HCT116 (cell line): ENCODE results near the gene ZDHHC19. TPM values are rescaled to one million over a fixed set of nuclear protein-coding genes. Genes with fewer than 3 reads are reported as not detected.

Source experiments
- ATAC-seq: fragments of 200-7000 bp; cut with Tn5 transposase; 2 replicates; pipeline ENCODE4 v1.9.1; 2020; ENCODE audit warnings: mild to moderate bottlenecking, moderate library complexity
- BruUV-seq: library from RNA; stranded (reverse); fragments of 400-500 nt; replicated peaks from 2 replicates; lab custom pipeline; 2021; lab: Mats Ljungman, UMichigan
- CTCF ChIA-PET: fragments of 300-600 bp; sonication (Branson Sonifier 250); formaldehyde crosslinking; loops from one replicate; lab custom pipeline; 2021; ENCODE audit warnings: antibody characterized with exemption; lab: Charles Lee
- POLR2A ChIA-PET: fragments of 300-600, 350-600 bp; sonication (Branson Sonifier 250); formaldehyde crosslinking; loops from one replicate; lab custom pipeline; 2021; ENCODE audit warnings: antibody characterized with exemption; lab: Charles Lee
- RAD21 ChIA-PET, 2 experiments: fragments of 300-600 bp; sonication (Branson Sonifier 250); formaldehyde crosslinking; loops; one replicate each; lab custom pipeline; 2023; ENCODE audit warnings: low total read pairs in 2 of 2; ENCODE audit not compliant: uncharacterized antibody in 2 of 2, unreplicated experiment in 2 of 2, low non-redundant PET in 1 of 2; lab: Charles Lee
- DNase-seq: peaks from one replicate; pipeline ENCODE4 v3.0.0-alpha.2; 2010; ENCODE audit warnings: low read depth, low spot score
- H2AFZ ChIP-seq: fragments of 200-600 bp; shearing (Covaris generic), sonication (generic); 2 replicates; pipeline ENCODE4 v1.6.1; 2017; ENCODE audit warnings: low read depth, mixed run types, mixed read lengths, antibody characterized with exemption, low read length; ENCODE audit not compliant: poor library complexity, severe bottlenecking
- H3K27ac ChIP-seq: 2 replicates; pipeline ENCODE4 v1.5.1; 2012; ENCODE audit warnings: low read depth, low read length
- H3K27me3 ChIP-seq: fragments of 200-600 bp; sonication (generic); 2 replicates; pipeline ENCODE4 v1.6.1; 2016; ENCODE audit warnings: mixed run types, low read length, mixed read lengths; ENCODE audit not compliant: insufficient read depth
- H3K36me3 ChIP-seq, 2 experiments: fragments of 200-500 bp in 1 of 2; fragments of 200-600 bp in 1 of 2; sonication (Bioruptor generic) in 1 of 2; sonication (generic) in 1 of 2; 2 replicates each; pipeline versions ENCODE4 v1.5.1 to v1.6.1; 2014 to 2016; ENCODE audit warnings: low read length in 2 of 2, inconsistent platforms in 1 of 2, mixed read lengths in 1 of 2, mixed run types in 1 of 2; ENCODE audit not compliant: insufficient read depth in 2 of 2, control insufficient read depth in 1 of 2
- H3K4me1 ChIP-seq, 2 experiments: fragments of 200-600 bp in 1 of 2; sonication (generic) in 1 of 2; 2 replicates each; pipeline versions ENCODE4 v1.5.1 to v1.6.1; 2012 to 2017; ENCODE audit warnings: low read length in 2 of 2, inconsistent platforms in 1 of 2, mild to moderate bottlenecking in 1 of 2, mixed read lengths in 1 of 2, mixed run types in 1 of 2, moderate library complexity in 1 of 2; ENCODE audit not compliant: insufficient read depth in 2 of 2, control insufficient read depth in 1 of 2
- H3K4me2 ChIP-seq: fragments of 200-600 bp; sonication (generic); 2 replicates; pipeline ENCODE4 v1.6.1; 2017; ENCODE audit warnings: mixed run types, low read length, mixed read lengths
- H3K4me3 ChIP-seq, 2 experiments: fragments of 200-600 bp in 1 of 2; sonication (generic) in 1 of 2; replicated peaks in 1 of 2; 2 replicates each; pipeline ENCODE4 v1.5.1; 2011 to 2016; ENCODE audit warnings: low read length in 2 of 2, control low read depth in 1 of 2, low read depth in 1 of 2, mild to moderate bottlenecking in 1 of 2, mixed read lengths in 1 of 2, mixed run types in 1 of 2
- H3K79me2 ChIP-seq: fragments of 200-600 bp; sonication (generic); 2 replicates; pipeline ENCODE4 v1.6.1; 2017; ENCODE audit warnings: mild to moderate bottlenecking, mixed run types, low read length, moderate library complexity, mixed read lengths; ENCODE audit not compliant: insufficient read depth
- H3K9ac ChIP-seq: fragments of 200-600 bp; sonication (generic); 2 replicates; pipeline ENCODE4 v1.6.1; 2016; ENCODE audit warnings: low read length, mixed read lengths
- H3K9me2 ChIP-seq: fragments of 200-600 bp; sonication (generic), shearing (Covaris generic); 2 replicates; pipeline ENCODE4 v1.6.1; 2017; ENCODE audit warnings: mixed run types, mild to moderate bottlenecking, moderate library complexity; ENCODE audit not compliant: insufficient read depth
- H3K9me3 ChIP-seq, 2 experiments: fragments of 200-500 bp in 1 of 2; fragments of 200-600 bp in 1 of 2; sonication (Bioruptor generic) in 1 of 2; sonication (generic) in 1 of 2; 2 replicates each; pipeline ENCODE4 v1.6.1; 2014 to 2017; ENCODE audit warnings: low read length in 2 of 2, mixed read lengths in 2 of 2, inconsistent platforms in 1 of 2, low read depth in 1 of 2, mild to moderate bottlenecking in 1 of 2, mixed run types in 1 of 2, moderate library complexity in 1 of 2; ENCODE audit not compliant: control insufficient read depth in 1 of 2, insufficient read depth in 1 of 2
- H4K20me1 ChIP-seq: fragments of 200-600 bp; sonication (generic), shearing (Covaris generic); 2 replicates; pipeline ENCODE4 v1.6.1; 2017; ENCODE audit warnings: mixed run types, mild to moderate bottlenecking, moderate library complexity; ENCODE audit not compliant: insufficient read depth
- CEBPB ChIP-seq: IDR thresholded peaks from 2 replicates; pipeline ENCODE4 v1.6.1; 2012; ENCODE audit warnings: low read depth
- EZH2 ChIP-seq: fragments of 200-600 bp; sonication (generic); IDR thresholded peaks from 2 replicates; pipeline ENCODE4 v1.6.1; 2017; ENCODE audit warnings: antibody characterized with exemption, mixed run types
- FOSL1 ChIP-seq: IDR thresholded peaks from 2 replicates; pipeline ENCODE4 v1.6.1; 2012; ENCODE audit warnings: low read depth
- JUND ChIP-seq: IDR thresholded peaks from 2 replicates; pipeline ENCODE4 v1.6.1; 2012
- MAX ChIP-seq: IDR thresholded peaks from 2 replicates; pipeline ENCODE4 v1.6.1; 2012
- RAD21 ChIP-seq: IDR thresholded peaks from 2 replicates; pipeline ENCODE4 v1.6.1; 2012; ENCODE audit warnings: low read depth, mild to moderate bottlenecking
- SP1 ChIP-seq: IDR thresholded peaks from 2 replicates; pipeline ENCODE4 v1.6.1; 2012; ENCODE audit warnings: low read depth
- SRF ChIP-seq: IDR thresholded peaks from 2 replicates; pipeline ENCODE4 v1.6.1; 2012; ENCODE audit warnings: low read depth
- TCF7L2 ChIP-seq: IDR thresholded peaks from 2 replicates; pipeline ENCODE4 v1.7.0; 2011; ENCODE audit warnings: borderline replicate concordance, inconsistent platforms; ENCODE audit not compliant: insufficient read depth, insufficient read length; ENCODE audit errors: extremely low read depth
- YY1 ChIP-seq: IDR thresholded peaks from 2 replicates; pipeline ENCODE4 v1.6.1; 2011; ENCODE audit warnings: low read length, low read depth, moderate library complexity, mild to moderate bottlenecking; ENCODE audit not compliant: insufficient replicate concordance; ENCODE audit errors: extremely low read depth
- intact Hi-C: fragments of 100-400 bp; cut with micrococcal nuclease; formaldehyde crosslinking; loops from 2 replicates; pipeline ENCODE4 v1.10.0; 2022
- total RNA-seq: library from RNA; stranded (reverse); gene quantifications from one replicate; pipeline ENCODE4 v1.2.1, GENCODE V29; 2021; ENCODE audit not compliant: unreplicated experiment
- TF ChIP-seq, protein P1 (sequence below): IDR thresholded peaks from 2 replicates; pipeline ENCODE4 v1.6.1; 2012
- TF ChIP-seq, protein P2 (sequence below): IDR thresholded peaks from 2 replicates; pipeline ENCODE4 v1.6.1; 2012; ENCODE audit warnings: low read depth

ZDHHC19 gene
- total RNA-seq, 1 experiment from 2014 or later: not detected

GRCh38 chr3:196251918-196252317, 40.7 kb upstream of the ZDHHC19 start:
- ChIA-PET POLR2A (no interaction called here), RAD21 (interaction anchor here in 1 of 2 experiments (1.1 kb wide), 1 partner anchor 267 kb away, joined by 3 read pairs; no protein-coding TSS in a partner anchor), CTCF (interaction anchor here (2.1 to 2.5 kb wide), 4 partner anchors 235 to 271 kb away, joined by 6 to 16 read pairs (median 12); no protein-coding TSS in a partner anchor)
- H3K9me2 ChIP-seq: no peaks in the 10 kb centered on the region
- no TSS peak for BruUV-seq
- no peak overlapping the region for H3K4me3 ChIP-seq
- H3K9ac ChIP-seq: no peak overlapping the region
- peaks cover 0 to 3% of the 10 kb centered on the region in 2 experiments; a peak in 1 of 4 replicates for H3K36me3 ChIP-seq
- DNase-seq (no peak), ATAC-seq (no peak)
- H3K9me3 ChIP-seq: no peaks in the 10 kb centered on the region
- no peaks in the 10 kb centered on the region for H3K27me3 ChIP-seq
- H3K79me2 ChIP-seq: peaks cover 5% of the 10 kb centered on the region; the same call in 1 of the 2 replicates
- intact Hi-C loops: no loop called here
- H2AFZ ChIP-seq: no peak overlapping the region
- no peak overlapping the region for H3K27ac ChIP-seq
- H4K20me1 ChIP-seq: no peaks in the 10 kb centered on the region
- no peaks in the 10 kb centered on the region for H3K4me1 ChIP-seq
- no peak overlapping the region for H3K4me2 ChIP-seq
- TF ChIP-seq FOSL1 (no peak), SP1 (no peak), YY1 (no peak), MAX (no peak)
- TF ChIP-seq, protein P1, sequence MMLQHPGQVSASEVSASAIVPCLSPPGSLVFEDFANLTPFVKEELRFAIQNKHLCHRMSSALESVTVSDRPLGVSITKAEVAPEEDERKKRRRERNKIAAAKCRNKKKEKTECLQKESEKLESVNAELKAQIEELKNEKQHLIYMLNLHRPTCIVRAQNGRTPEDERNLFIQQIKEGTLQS: no peak

GRCh38 chr3:196246612-196247308, 35.6 kb upstream of the ZDHHC19 start:
- H3K27ac ChIP-seq: no peak overlapping the region
- H3K4me2 ChIP-seq: no peak overlapping the region
- intact Hi-C loops: no loop called here
- H2AFZ ChIP-seq: no peak overlapping the region
- H4K20me1 ChIP-seq: no peaks in the 10 kb centered on the region
- H3K79me2 ChIP-seq: peaks cover 5% of the 10 kb centered on the region; the same call in 1 of the 2 replicates
- CTCF ChIA-PET: no interaction called here
- H3K36me3 ChIP-seq: peaks cover 10 to 11% of the 10 kb centered on the region in 2 experiments; a peak in 3 of 4 replicates
- H3K9me3 ChIP-seq: no peaks in the 10 kb centered on the region
- no peak overlapping the region for H3K4me3 ChIP-seq
- no peaks in the 10 kb centered on the region for H3K9me2 ChIP-seq
- POLR2A ChIA-PET: no interaction called here
- RAD21 ChIA-PET: no interaction called here
- ATAC-seq: no peak
- H3K9ac ChIP-seq: no peak overlapping the region
- no peak for DNase-seq
- no peaks in the 10 kb centered on the region for H3K4me1 ChIP-seq
- no peaks in the 10 kb centered on the region for H3K27me3 ChIP-seq
- BruUV-seq: no TSS peak
- no peak for TF ChIP-seq FOSL1
- no peak for TF ChIP-seq CEBPB
- TF ChIP-seq JUND: no peak
- TF ChIP-seq TCF7L2: no peak
- TF ChIP-seq SP1: no peak
- TF ChIP-seq, protein P2, sequence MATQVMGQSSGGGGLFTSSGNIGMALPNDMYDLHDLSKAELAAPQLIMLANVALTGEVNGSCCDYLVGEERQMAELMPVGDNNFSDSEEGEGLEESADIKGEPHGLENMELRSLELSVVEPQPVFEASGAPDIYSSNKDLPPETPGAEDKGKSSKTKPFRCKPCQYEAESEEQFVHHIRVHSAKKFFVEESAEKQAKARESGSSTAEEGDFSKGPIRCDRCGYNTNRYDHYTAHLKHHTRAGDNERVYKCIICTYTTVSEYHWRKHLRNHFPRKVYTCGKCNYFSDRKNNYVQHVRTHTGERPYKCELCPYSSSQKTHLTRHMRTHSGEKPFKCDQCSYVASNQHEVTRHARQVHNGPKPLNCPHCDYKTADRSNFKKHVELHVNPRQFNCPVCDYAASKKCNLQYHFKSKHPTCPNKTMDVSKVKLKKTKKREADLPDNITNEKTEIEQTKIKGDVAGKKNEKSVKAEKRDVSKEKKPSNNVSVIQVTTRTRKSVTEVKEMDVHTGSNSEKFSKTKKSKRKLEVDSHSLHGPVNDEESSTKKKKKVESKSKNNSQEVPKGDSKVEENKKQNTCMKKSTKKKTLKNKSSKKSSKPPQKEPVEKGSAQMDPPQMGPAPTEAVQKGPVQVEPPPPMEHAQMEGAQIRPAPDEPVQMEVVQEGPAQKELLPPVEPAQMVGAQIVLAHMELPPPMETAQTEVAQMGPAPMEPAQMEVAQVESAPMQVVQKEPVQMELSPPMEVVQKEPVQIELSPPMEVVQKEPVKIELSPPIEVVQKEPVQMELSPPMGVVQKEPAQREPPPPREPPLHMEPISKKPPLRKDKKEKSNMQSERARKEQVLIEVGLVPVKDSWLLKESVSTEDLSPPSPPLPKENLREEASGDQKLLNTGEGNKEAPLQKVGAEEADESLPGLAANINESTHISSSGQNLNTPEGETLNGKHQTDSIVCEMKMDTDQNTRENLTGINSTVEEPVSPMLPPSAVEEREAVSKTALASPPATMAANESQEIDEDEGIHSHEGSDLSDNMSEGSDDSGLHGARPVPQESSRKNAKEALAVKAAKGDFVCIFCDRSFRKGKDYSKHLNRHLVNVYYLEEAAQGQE: no peak
- no peak for TF ChIP-seq YY1
- TF ChIP-seq, protein P1: no peak
- no peak for TF ChIP-seq EZH2
- no peak for TF ChIP-seq SRF
- TF ChIP-seq RAD21: no peak
